ENCODE data around the gene DOK4.

The DOK4 gene

GRCh38 chr16:57477531-57478202 lies 8.6 kb downstream of the DOK4 start:
- DNase-seq (ENCODE audit: low spot score) = no peak

GRCh38 chr16:57476546-57477410 lies 9.5 kb downstream of the DOK4 start:
- no peak for DNase-seq (ENCODE audit: low spot score)

DNA sequence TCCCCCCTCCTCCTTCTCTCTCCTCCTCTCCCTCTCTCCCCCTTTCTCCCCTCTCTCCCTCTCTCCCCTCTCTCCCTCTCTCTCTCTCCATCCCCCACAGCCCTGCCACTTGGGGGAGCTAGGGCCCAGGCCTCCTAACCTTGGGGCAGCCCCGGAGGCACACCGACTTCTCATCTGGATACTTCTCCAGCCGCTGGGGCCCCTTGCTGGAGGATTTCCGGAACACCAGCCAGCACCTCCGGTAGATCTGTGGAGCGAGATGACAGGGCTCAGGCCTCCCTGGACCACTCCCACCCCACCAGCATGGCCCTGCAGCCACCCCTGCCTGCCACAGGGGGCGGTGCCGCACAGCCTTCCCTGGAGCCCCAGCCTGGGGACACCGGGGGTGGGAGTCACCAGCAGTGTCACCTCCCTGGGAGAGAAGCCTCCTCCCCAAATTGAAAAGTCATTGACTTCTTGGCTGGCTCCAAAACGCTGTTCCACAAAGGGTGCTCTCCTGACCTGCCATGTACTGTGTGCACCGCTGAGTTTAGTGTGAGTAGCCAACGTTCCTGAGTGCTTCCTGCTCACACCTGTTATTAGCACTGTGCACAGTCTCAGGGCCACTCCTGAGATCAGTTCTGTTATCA lies 10.5 kb downstream of the DOK4 start:
- DNase-seq (ENCODE audit: low spot score) = no peak

- DNase-seq (ENCODE audit: low spot score) = no peak
Observed at GRCh38 chr16:57474671-57475661, 11.3 kb downstream of the DOK4 start.

DNA sequence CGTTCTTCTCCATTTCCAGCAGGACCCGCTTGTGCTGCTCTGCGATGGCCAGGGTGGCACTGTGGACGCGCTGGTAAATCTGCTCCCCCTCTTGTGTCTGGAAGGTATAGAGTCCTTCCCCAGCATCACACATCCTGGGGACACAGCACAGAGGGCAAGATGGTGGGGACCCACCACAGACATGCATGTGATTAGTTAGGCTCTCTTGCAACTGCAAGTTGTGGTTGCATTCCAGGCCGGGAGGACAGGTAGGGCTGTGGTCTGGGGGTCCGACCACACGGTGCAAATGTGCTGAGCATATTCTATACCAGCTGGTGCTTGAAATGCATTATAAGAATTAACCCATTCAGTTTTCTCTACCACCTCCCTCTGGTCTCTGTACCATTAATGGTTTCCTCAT lies 12.4 kb downstream of the DOK4 start:
- no peak for DNase-seq (ENCODE audit: low spot score)

DNA sequence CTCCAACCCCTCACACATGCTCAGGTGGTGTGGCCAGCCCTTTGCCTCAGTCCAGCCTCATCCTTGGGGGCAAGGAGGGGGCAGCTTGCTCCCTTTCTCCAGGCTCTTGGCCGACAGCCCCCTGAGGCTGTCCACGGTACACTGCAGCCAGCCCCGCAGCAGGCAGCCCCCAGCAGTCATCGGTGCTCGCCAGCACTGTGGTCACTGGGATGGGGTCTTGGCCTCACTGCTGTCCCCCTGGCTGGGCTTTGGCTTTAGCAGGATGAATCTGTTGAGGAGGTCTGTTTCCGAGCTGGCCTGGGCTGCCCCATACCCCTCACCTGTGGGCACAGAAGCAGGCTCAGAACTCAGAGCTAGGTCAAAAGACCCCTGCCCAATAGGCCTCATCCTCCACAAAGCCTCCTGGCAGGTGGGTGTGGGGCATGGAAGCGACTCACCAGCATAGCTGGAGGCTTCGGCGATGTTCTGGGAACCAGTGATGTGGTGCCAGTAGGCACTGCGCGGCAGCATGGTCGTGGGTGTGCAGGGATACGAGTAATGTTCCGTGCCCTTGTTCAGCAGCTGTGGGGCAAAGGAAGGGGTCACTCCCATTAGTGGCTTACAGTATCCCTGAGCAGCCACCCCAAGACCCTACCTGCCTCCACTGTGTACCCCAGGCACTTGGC lies 13.0 kb downstream of the DOK4 start:
- no peak for DNase-seq (ENCODE audit: low spot score)

DNA sequence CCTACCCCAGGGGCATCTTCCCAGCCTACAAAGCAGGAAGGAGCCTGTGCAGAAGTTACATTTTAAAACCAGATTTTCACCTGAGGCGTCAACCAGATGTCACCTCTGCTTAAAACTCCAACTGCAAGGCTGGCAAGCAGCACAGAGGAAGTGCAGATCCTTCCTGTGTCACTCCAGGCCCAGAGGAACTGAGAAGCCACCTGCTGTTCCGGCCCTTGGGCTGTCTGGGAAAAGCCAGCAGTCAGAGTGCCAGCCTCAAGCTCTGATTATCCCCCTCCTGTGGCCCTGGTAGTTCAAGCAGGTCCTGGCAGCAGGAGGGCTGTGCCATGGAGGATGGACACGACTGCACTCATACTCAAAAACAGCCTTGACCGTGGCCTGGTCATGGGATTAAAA lies 13.6 kb downstream of the DOK4 start:
- no peak for DNase-seq (ENCODE audit: low spot score)

GRCh38 chr16:57471852-57472664 lies 14.2 kb downstream of the DOK4 start:
- no peak for DNase-seq (ENCODE audit: low spot score)

GRCh38 chr16:57471209-57471608 lies 15.1 kb downstream of the DOK4 start:
- DNase-seq (ENCODE audit: low spot score) = no peak

GRCh38 chr16:57470711-57471110 lies 15.6 kb downstream of the DOK4 start:
- no peak for DNase-seq (ENCODE audit: low spot score)

- DNase-seq (ENCODE audit: low spot score) = no peak
Observed at GRCh38 chr16:57469917-57470470, 16.3 kb downstream of the DOK4 start.

- no peak for DNase-seq (ENCODE audit: low spot score)
Observed at GRCh38 chr16:57469046-57469445, 17.2 kb downstream of the DOK4 start.

GRCh38 chr16:57468346-57468745 lies 17.9 kb downstream of the DOK4 start:
- no peak for DNase-seq (ENCODE audit: low spot score)

DNA sequence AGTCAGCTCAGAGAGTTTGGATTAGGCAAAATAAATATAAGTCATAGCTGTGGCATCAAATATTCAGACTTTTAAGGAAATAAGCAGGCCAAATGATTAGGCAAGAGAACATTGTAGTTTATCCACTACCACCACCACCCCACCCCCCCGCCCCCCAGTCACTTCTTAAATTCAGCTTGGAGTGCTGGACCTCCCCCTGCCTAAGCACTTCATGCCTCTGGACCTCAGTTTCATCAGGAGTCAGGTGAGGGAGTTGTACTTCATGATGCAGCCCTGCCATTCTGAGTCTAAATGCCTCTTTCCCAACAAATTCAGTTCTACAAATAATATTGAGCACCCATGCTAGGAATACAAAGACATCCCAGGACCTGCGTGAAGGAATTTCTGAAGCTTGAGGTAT lies 21.8 kb downstream of the DOK4 start:
- DNase-seq (ENCODE audit: low spot score) = no peak

GRCh38 chr16:57462978-57463362 lies 23.3 kb downstream of the DOK4 start:
- DNase-seq (ENCODE audit: low spot score) = no peak

- peak; percentile 77 for DNase-seq (ENCODE audit: low spot score)
Observed at GRCh38 chr16:57462209-57462977, 23.9 kb downstream of the DOK4 start, which contains the start of gene POLR2C. POLR2C (plus strand) TSS chr16:57462679; CDS start chr16:57462725, 46 bp downstream.

- no peak for DNase-seq (ENCODE audit: low spot score)
Observed at GRCh38 chr16:57452021-57452420, 34.3 kb downstream of the DOK4 start.

- DNase-seq (ENCODE audit: low spot score) = peak; percentile 89
Observed at GRCh38 chr16:57447186-57447962, 38.9 kb downstream of the DOK4 start, which contains the start of the genes CIAPIN1 and COQ9. CIAPIN1 (minus strand) TSS chr16:57447385; CDS start chr16:57440928, 6,457 bp downstream. COQ9 (plus strand) TSS chr16:57447479; CDS start chr16:57447506, 27 bp downstream.
